Endothelial cell of hepatic sinusoid (primary cell): ENCODE results near the gene GLI2.

Experiments used
- in situ Hi-C: cut with HindIII; loops from 2 replicates; pipeline ENCODE4 v1.10.0; 2017; ENCODE audit warnings: low sequenced_read_pairs

GLI2 gene

DNA sequence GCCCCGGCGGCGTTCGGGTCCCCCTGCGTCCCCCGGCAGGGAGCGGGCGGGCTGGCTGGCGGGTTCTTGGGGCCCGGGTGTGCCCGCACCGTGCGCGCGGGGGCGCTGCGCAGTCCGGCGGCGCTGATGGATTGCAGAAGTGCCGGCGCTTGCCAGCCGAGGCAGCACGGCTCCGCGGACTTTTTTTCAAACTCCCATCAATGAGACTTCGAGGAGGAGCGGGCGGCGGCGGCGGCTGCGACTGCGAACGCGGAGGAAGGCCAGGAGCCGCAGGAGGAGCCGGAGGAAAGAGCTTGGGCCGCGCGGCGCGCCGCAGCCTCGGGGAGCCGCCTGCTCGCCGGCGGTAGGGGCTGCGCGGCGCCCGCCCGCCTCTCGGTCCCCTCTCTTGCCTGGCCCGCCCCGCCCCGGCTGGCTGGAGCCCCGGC lies at the start of gene GLI2:
Gene GLI2, plus strand, starts transcription at position 123 of the 425 bp plus-strand sequence. CDS start 61,453 bp downstream, outside the sequence.
- in situ Hi-C loops = loop anchor here (5.0 kb wide), 2 partner anchors 33 to 47 kb away; no protein-coding TSS in a partner anchor

GRCh38 chr2:120685974-120686297 lies 49.7 kb upstream of the GLI2 start:
- in situ Hi-C loops = no loop called here

DNA sequence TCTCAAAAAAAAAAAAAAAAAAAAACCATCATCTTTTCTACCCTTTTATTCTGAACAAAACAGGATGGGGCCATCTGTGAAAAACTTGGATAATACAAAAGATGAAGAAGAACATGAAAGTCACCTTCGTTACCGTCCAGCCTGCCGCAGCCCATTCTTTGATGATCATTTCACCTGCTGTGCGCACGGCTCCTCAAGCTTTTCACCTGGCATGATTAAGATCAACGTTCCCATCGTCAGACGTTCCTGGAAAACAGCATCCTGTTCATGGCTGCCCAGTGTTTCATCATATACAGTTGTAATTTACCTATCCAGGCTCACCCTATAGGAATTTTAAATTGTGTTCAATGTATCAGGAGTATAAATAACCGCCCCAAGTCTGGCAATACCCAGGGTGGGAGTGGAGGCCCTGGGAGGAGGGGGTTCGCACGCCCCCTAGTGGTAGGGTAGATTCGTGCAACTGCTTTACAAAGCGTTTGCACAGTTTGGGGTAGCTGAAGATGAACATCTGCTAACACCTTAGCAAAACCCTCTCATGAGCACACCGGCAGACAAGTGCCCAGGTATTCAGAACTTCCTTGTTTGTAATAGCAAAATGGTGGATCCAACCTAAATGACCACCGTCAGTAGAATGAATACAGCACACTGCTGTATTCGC lies 49.0 kb upstream of the GLI2 start:
- in situ Hi-C loops = no loop called here

DNA sequence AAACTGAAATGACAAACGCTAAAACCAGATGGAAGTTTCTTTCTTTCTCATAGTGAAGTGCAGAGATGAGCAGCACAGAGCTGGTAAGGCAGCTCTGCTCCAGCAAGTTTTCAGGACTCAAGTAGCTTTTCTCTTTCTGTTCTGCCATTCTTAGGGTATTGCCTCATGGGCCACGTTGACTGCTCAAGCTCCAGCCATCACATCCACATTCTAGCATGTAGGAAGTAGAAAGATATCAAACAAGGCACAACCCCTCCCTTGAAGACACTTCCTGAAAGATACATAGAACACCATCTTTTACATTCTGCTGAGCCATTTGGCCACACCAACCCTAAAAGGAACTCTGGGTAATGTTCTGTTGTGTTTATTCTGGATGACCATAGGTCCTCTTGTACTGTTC lies 48.5 kb upstream of the GLI2 start:
- in situ Hi-C loops = no loop called here

GRCh38 chr2:120690521-120690920 lies 45.1 kb upstream of the GLI2 start:
- in situ Hi-C loops = loop anchor here (10.0 kb wide), 1 partner anchor 374 kb away; no protein-coding TSS in a partner anchor

GRCh38 chr2:120691410-120691809 lies 44.3 kb upstream of the GLI2 start:
- in situ Hi-C loops = loop anchor here (10.0 kb wide), 1 partner anchor 373 kb away; no protein-coding TSS in a partner anchor

GRCh38 chr2:120692691-120693090 lies 43.0 kb upstream of the GLI2 start:
- in situ Hi-C loops = loop anchor here (10.0 kb wide), 1 partner anchor 372 kb away; no protein-coding TSS in a partner anchor

DNA sequence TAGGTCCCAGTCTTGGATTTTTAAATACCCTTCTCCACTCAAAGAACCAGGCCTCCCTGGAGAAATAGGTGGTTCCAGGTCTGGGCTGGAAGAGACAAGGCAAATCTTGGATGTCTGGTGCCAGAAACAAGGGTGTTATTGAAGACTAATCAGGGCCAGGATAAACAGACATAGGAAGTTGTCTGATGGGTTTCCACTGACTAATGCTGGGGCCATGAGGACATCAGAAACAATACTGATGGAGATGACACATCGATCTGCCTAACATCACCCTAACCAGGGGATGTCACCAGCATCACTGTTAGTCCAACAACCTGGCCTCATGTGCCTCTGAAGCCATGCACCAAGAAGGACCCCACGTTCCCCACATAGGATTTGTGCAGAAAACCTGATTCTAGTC lies 42.5 kb upstream of the GLI2 start:
- in situ Hi-C loops = loop anchor here (10.0 kb wide), 1 partner anchor 372 kb away; no protein-coding TSS in a partner anchor

GRCh38 chr2:120694034-120694433 lies 41.6 kb upstream of the GLI2 start:
- in situ Hi-C loops = loop anchor here (10.0 kb wide), 1 partner anchor 371 kb away; no protein-coding TSS in a partner anchor

DNA sequence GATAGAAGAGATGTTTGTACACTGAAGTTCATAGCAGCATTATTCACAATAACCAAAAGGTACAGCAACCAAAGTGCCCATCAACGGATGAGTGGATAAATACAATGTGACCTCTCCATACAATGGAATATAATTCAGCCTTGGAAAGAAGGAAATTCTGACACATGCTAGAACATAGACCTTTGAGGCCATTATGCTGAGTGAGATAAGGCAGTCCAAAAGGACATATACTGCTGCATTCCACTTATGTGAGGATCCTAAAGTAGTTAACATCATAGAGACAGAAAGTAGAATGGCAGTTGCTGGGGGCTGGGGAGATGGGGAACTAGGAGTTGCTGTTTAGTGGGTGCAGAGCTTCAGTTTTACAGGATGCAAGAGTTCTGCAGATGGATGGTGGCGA lies 38.2 kb upstream of the GLI2 start:
- in situ Hi-C loops = loop anchor here (10.0 kb wide), 1 partner anchor 367 kb away; no protein-coding TSS in a partner anchor

- in situ Hi-C loops = loop anchor here (10.0 kb wide), 1 partner anchor 366 kb away; no protein-coding TSS in a partner anchor
Measured at GRCh38 chr2:120699292-120699691, 36.4 kb upstream of the GLI2 start.

DNA sequence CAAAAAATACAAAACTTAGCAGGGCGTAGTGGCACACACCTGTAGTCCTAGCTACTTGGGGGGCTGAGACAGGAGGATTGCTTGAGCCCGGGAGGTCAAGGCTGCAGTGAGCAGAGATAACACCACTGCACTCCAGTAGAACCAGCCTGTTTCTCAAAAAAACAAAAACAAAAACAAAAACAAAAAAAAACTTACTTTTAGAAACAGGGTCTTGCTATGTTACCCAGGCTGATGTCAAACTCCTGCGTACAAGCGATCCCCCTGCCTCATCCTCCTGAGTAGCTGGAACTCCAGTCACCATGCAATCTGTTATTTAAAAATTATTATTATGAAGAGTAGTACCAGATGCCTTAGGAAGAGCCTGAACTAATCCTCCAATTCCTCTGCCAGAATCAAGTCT lies 35.0 kb upstream of the GLI2 start:
- in situ Hi-C loops = loop anchor here (5.0 to 10.0 kb wide), 3 partner anchors 37 to 212 kb away; partner anchors contain the start of gene GLI2

DNA sequence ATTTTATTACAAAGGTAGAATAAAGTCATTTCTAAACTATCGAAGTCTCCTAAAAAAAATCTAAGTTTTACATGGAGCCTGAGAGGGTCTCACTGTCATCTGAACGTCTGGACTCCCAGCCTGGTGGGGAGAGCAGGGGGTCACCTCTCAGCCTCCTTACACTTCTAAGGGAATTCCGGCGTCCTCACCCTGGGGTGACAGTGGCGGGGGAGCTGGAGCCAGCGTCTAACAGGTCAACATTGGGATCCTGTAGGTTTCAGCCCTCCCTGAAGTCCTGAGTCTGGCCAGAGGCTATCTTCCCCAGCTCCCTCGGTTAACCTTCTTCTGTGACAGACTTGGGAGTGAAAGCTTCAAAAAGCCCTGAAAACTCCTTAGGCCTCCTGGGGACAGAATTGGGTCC lies 34.6 kb upstream of the GLI2 start:
- in situ Hi-C loops = loop anchor here (5.0 to 10.0 kb wide), 3 partner anchors 36 to 211 kb away; partner anchors contain the start of gene GLI2

GRCh38 chr2:120701499-120701898 lies 34.2 kb upstream of the GLI2 start:
- in situ Hi-C loops = loop anchor here (5.0 to 10.0 kb wide), 3 partner anchors 36 to 211 kb away; partner anchors contain the start of gene GLI2

- in situ Hi-C loops = loop anchor here (5.0 to 10.0 kb wide), 3 partner anchors 35 to 210 kb away; partner anchors contain the start of gene GLI2
Measured at GRCh38 chr2:120702061-120702460, 33.6 kb upstream of the GLI2 start.

- in situ Hi-C loops = loop anchor here (5.0 to 10.0 kb wide), 3 partner anchors 34 to 210 kb away; partner anchors contain the start of gene GLI2
Measured at GRCh38 chr2:120702801-120703200, 32.9 kb upstream of the GLI2 start.

DNA sequence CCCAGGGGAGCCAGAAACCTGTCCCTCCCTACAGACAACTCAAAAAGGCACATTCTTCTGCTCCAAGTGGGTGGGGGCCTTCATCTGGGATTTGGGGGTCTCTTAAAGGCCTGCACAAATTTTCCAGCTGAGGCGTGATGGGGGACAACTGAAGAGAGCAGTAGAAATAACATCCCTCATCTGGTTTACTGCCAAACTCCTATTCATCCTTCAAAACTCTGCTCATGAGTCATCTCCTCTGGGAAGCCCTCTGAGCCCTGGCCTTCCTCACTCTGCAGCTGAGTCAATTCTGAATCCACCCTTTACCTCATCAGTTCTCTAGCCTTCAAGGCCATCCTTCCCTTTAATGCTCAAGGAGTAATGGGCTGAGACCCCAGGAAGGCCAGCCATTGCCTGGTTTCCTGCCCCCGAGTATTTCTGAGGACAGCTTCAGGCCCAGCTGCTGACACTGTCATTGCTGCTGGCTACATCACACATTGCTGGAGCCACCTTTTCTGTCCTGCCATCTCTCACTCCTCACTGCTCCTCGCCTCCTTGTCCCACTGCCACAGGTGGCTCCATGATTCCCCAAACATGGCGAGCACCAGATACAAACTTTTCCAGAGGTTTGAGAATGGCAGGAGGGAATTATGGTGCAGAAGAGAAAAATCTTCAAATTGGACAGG lies 32.2 kb upstream of the GLI2 start:
- in situ Hi-C loops = loop anchor here (5.0 to 10.0 kb wide), 3 partner anchors 34 to 209 kb away; partner anchors contain the start of gene GLI2

DNA sequence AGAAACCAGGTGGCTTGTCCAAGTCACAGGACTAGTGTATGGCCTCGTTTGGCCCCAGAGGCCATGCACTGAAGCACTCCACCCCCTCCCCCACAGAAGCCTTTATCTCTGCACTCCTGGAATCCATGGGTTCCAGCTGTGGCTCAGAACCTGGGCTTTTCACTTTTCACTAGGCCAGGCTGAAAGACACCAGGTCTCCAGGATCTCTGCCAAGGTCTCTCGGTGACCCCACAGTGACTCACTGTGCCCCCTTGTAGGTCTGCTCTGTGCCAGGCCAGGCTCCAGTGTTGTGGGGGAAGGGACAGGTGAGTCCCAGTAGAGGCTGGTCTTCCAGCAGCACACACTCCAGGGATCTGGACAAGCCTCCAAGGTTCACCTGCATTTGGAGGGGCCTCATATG lies 31.0 kb upstream of the GLI2 start:
- in situ Hi-C loops = loop anchor here (5.0 to 10.0 kb wide), 3 partner anchors 33 to 208 kb away; partner anchors contain the start of gene GLI2

GRCh38 chr2:120707816-120708215 lies 27.9 kb upstream of the GLI2 start:
- in situ Hi-C loops = loop anchor here (10.0 kb wide), 1 partner anchor 97 kb away; no protein-coding TSS in a partner anchor

- in situ Hi-C loops = loop anchor here (10.0 kb wide), 1 partner anchor 96 kb away; no protein-coding TSS in a partner anchor
Measured at GRCh38 chr2:120708944-120709607, 26.6 kb upstream of the GLI2 start.
